Measurements from ENCODE around the gene ABCC4. TPM values are rescaled to one million over a fixed set of nuclear protein-coding genes. Genes with fewer than 3 reads are reported as not detected.

Gene ABCC4
- polyA plus RNA-seq, 10 donors: 2.3 to 4.0 (median 3.0) TPM

GRCh38 chr13:95115525-95115924 lies 185.7 kb downstream of the ABCC4 start:
- no peak for DNase-seq

GRCh38 chr13:95113601-95114000 lies 187.7 kb downstream of the ABCC4 start:
- DNase-seq: no peak

GRCh38 chr13:95112883-95113282 lies 188.4 kb downstream of the ABCC4 start:
- no peak for DNase-seq

GRCh38 chr13:95111608-95112007 lies 189.6 kb downstream of the ABCC4 start:
- no peak for DNase-seq

GRCh38 chr13:95106562-95106961 lies 194.7 kb downstream of the ABCC4 start:
- DNase-seq: no peak

GRCh38 chr13:95100525-95101433 lies 200.5 kb downstream of the ABCC4 start:
- DNase-seq: peak in 1 of 3 donors; percentile 18

GRCh38 chr13:95099541-95099940 lies 201.7 kb downstream of the ABCC4 start:
- DNase-seq: no peak

GRCh38 chr13:95098916-95099315 lies 202.3 kb downstream of the ABCC4 start:
- DNase-seq: no peak

GRCh38 chr13:95091755-95092154 lies 209.5 kb downstream of the ABCC4 start:
- no peak for DNase-seq

GRCh38 chr13:95087746-95088305 lies 213.4 kb downstream of the ABCC4 start:
- DNase-seq: no peak

- no peak for DNase-seq
Observed at GRCh38 chr13:95086761-95087160, 214.5 kb downstream of the ABCC4 start.

- peak in 1 of 3 donors; percentile 45 for DNase-seq
Observed at GRCh38 chr13:95083758-95084157, 217.5 kb downstream of the ABCC4 start.

- no peak for DNase-seq
Observed at GRCh38 chr13:95083066-95083465, 218.2 kb downstream of the ABCC4 start.

- no peak for DNase-seq
Observed at GRCh38 chr13:95075506-95075905, 225.7 kb downstream of the ABCC4 start.

GRCh38 chr13:95074820-95075219 lies 226.4 kb downstream of the ABCC4 start:
- DNase-seq: no peak

- DNase-seq: peak in 1 of 3 donors; percentile 12
Observed at GRCh38 chr13:95073747-95074311, 227.4 kb downstream of the ABCC4 start.

- DNase-seq: no peak
Observed at GRCh38 chr13:95067303-95067702, 233.9 kb downstream of the ABCC4 start.

- peak in 2 of 3 donors; percentile 0 to 3 for DNase-seq
Observed at GRCh38 chr13:95060014-95060519, 241.2 kb downstream of the ABCC4 start.

GRCh38 chr13:95059306-95059705 lies 241.9 kb downstream of the ABCC4 start:
- no peak for DNase-seq

- no peak for DNase-seq
Observed at GRCh38 chr13:95058680-95059079, 242.6 kb downstream of the ABCC4 start.

GRCh38 chr13:95056266-95056665 lies 245.0 kb downstream of the ABCC4 start:
- no peak for DNase-seq

- no peak for DNase-seq
Observed at GRCh38 chr13:95050800-95051615, 250.2 kb downstream of the ABCC4 start.
